HEK293T (cell line): ENCODE results near the gene TPSG1.
"Not testable (repeated sequence)": the region's sequence is repeated elsewhere in the genome, so short reads cannot be mapped to it uniquely, and the experiment has no call there.

Experiments
- CTCF ChIA-PET: fragments of 350-600 bp; formaldehyde crosslinking; extraction: SDS; loops from one replicate; lab custom pipeline; 2021; ENCODE audit warnings: antibody characterized with exemption, inconsistent platforms; lab: Yijun Ruan, JAX
- POLR2A ChIA-PET: fragments of 350-600 bp; formaldehyde crosslinking; extraction: SDS; loops from one replicate; lab custom pipeline; 2020; ENCODE audit warnings: antibody characterized with exemption, inconsistent platforms; lab: Yijun Ruan, JAX
- DNase-seq: peaks from one replicate; pipeline ENCODE4 v3.0.0; 2012; ENCODE audit warnings: mixed read lengths; ENCODE audit errors: extremely low spot score
- ARNT ChIP-seq: fragments of 450-650 bp; IDR thresholded peaks from 2 replicates; pipeline ENCODE4 v1.6.1; 2017; ENCODE audit warnings: mild to moderate bottlenecking
- BHLHE40 ChIP-seq: fragments of 450-650 bp; IDR thresholded peaks from 2 replicates; pipeline ENCODE4 v1.6.1; 2016; ENCODE audit warnings: mild to moderate bottlenecking, moderate library complexity, borderline replicate concordance
- CTBP1 ChIP-seq: fragments of 450-650 bp; IDR thresholded peaks from 2 replicates; pipeline ENCODE4 v1.6.1; 2016; ENCODE audit warnings: borderline replicate concordance
- ELF4 ChIP-seq: fragments of 450-650 bp; IDR thresholded peaks from 2 replicates; pipeline ENCODE4 v1.6.1; 2017; ENCODE audit warnings: antibody characterized with exemption
- FOXA1 ChIP-seq: fragments of 450-650 bp; IDR thresholded peaks from 2 replicates; pipeline ENCODE4 v1.6.1; 2016; ENCODE audit warnings: mild to moderate bottlenecking
- FOXK2 ChIP-seq: fragments of 450-650 bp; IDR thresholded peaks from 2 replicates; pipeline ENCODE4 v1.6.1; 2016; ENCODE audit warnings: mild to moderate bottlenecking
- FOXM1 ChIP-seq: fragments of 450-650 bp; IDR thresholded peaks from 2 replicates; pipeline ENCODE4 v1.6.1; 2017; ENCODE audit warnings: mild to moderate bottlenecking, borderline replicate concordance
- HDGF ChIP-seq: fragments of 450-650 bp; IDR thresholded peaks from 2 replicates; pipeline ENCODE4 v1.6.1; 2017; ENCODE audit warnings: antibody characterized with exemption, borderline replicate concordance
- L3MBTL2 ChIP-seq: fragments of 450-650 bp; conservative IDR thresholded peaks from 2 replicates; pipeline ENCODE4 v1.6.1; 2016; ENCODE audit warnings: mild to moderate bottlenecking
- LEF1 ChIP-seq: fragments of 450-650 bp; IDR thresholded peaks from 2 replicates; pipeline ENCODE4 v1.6.1; 2017; ENCODE audit warnings: mild to moderate bottlenecking, borderline replicate concordance
- NFRKB ChIP-seq: fragments of 450-650 bp; IDR thresholded peaks from 2 replicates; pipeline ENCODE4 v1.6.1; 2016; ENCODE audit warnings: mild to moderate bottlenecking, moderate library complexity
- PKNOX1 ChIP-seq: fragments of 450-650 bp; IDR thresholded peaks from 2 replicates; pipeline ENCODE4 v1.6.1; 2016
- SP1 ChIP-seq: fragments of 450-650 bp; IDR thresholded peaks from 2 replicates; pipeline ENCODE4 v1.6.1; 2017
- SUZ12 ChIP-seq: fragments of 450-650 bp; IDR thresholded peaks from 2 replicates; pipeline ENCODE4 v1.6.1; 2016; ENCODE audit warnings: mild to moderate bottlenecking
- TARDBP ChIP-seq: fragments of 450-650 bp; IDR thresholded peaks from 2 replicates; pipeline ENCODE4 v1.6.1; 2016
- ZNF384 ChIP-seq: fragments of 450-650 bp; IDR thresholded peaks from 2 replicates; pipeline ENCODE4 v1.6.1; 2016

The TPSG1 gene

GRCh38 chr16:1257561-1258224 is 32.6 kb upstream of the TPSG1 start:
- ChIA-PET CTCF (no interaction called here), POLR2A (no interaction called here)
- no peak for DNase-seq

GRCh38 chr16:1256874-1257322 is 31.8 kb upstream of the TPSG1 start:
- DNase-seq = no peak
- TF ChIP-seq BHLHE40 = no peak
- no peak for TF ChIP-seq LEF1
- no peak for TF ChIP-seq ZNF384
- no peak for TF ChIP-seq FOXK2
- no peak for TF ChIP-seq ELF4
- no peak for TF ChIP-seq SP1
- no peak for TF ChIP-seq NFRKB
- TF ChIP-seq CTBP1 = no peak
- no peak for TF ChIP-seq SUZ12
- TF ChIP-seq FOXA1 = no peak
- TF ChIP-seq PKNOX1 = no peak
- TF ChIP-seq ARNT = no peak
- no peak for TF ChIP-seq L3MBTL2
- no peak for TF ChIP-seq FOXM1
- no peak for TF ChIP-seq HDGF
- no peak for TF ChIP-seq TARDBP
- CTCF ChIA-PET = no interaction called here
- POLR2A ChIA-PET = no interaction called here

More at GRCh38 chr16:1257561-1258224, 32.6 kb upstream of the TPSG1 start:
- TF ChIP-seq NFRKB (no peak), SP1 (no peak), ZNF384 (no peak), CTBP1 (no peak), FOXM1 (no peak), TARDBP (no peak), PKNOX1 (no peak), SUZ12 (no peak), FOXA1 (no peak), L3MBTL2 (no peak), FOXK2 (no peak), ARNT (no peak), ELF4 (no peak), LEF1 (no peak)

- POLR2A ChIA-PET, CTCF ChIA-PET, DNase-seq: not testable (repeated sequence)
Measured at GRCh38 chr16:1256296-1256873, 31.3 kb upstream of the TPSG1 start.

- CTCF ChIA-PET, DNase-seq, POLR2A ChIA-PET: not testable (repeated sequence)
Measured at GRCh38 chr16:1255276-1256122, 30.4 kb upstream of the TPSG1 start, which contains the start of gene TPSD1. TSS of gene TPSD1 (plus strand) at chr16:1256069. CDS start at chr16:1256281, 212 bp downstream.

GRCh38 chr16:1254821-1255220 is 29.8 kb upstream of the TPSG1 start:
- CTCF ChIA-PET, POLR2A ChIA-PET, DNase-seq: not testable (repeated sequence)

GRCh38 chr16:1253701-1254364 is 28.8 kb upstream of the TPSG1 start:
- DNase-seq, POLR2A ChIA-PET, CTCF ChIA-PET: not testable (repeated sequence)

- POLR2A ChIA-PET, CTCF ChIA-PET, DNase-seq: not testable (repeated sequence)
Measured at GRCh38 chr16:1249031-1249755, 24.1 kb upstream of the TPSG1 start.

- CTCF ChIA-PET, POLR2A ChIA-PET, DNase-seq: not testable (repeated sequence)
Measured at GRCh38 chr16:1247903-1248537, 23.0 kb upstream of the TPSG1 start.
